NOMO-1 treated with DMSO at 0.1 percent for 48 hours (cell line): ENCODE results near the gene PDS5B.
"Not testable (repeated sequence)": the region's sequence is repeated elsewhere in the genome, so short reads cannot be mapped to it uniquely, and the experiment has no call there.

ENCODE experiments used
- DNase-seq: peaks from one replicate; lab custom pipeline; 2025; ENCODE audit not compliant: unreplicated experiment; lab: John Stamatoyannopoulos, UW

PDS5B gene

DNA sequence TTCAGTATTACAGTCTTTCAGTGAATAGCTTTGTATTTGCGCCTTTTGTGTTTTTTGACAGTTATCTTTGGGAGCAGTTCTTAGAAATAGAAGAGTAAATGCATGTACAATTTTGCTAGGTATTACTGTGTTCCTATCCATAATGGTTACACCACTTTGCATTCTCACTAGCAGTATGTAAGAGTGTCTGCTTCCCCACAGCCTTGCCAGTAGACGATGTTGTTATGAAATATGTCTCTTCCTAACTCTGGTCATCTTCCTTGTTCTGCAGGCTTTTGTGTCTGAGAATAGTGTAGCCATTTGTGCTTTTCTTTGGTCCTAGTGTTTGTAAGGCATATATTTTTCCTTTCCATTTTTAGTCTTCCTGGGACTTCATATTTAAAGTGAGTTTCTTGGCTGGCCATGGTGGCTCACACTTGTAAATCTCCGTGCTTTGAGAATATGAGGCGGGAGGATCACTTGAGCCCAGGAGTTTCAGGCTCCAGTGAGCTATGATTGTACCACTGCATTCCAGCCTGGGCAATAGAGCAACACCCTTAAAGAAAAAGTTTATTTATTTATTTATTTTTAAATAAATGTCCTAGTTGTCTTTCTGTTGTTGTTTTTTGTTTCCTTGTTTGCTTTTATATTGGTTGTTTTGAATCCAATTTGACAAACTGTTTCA, 140.3 kb downstream of the PDS5B start:
- peak; percentile 49 for DNase-seq

DNA sequence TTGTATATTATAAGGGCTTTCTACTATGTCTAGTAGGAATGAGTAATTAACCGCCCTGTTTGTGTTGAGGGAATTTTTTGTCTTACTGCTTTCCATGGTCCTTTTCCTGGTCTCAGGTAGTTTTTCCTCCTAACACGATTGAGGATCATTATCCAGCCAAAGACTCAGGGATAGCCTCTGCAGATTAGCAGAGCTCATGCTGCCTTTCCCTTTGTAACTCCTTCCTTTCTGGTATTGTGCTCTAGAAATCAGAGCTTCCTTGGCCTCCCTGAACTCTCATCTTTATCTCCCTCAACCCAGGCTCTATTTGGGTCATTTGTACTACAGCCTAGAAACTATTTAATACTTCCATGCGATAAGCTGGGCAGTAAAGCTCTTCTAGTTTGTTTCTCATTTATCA, 142.1 kb downstream of the PDS5B start:
- no peak for DNase-seq

DNA sequence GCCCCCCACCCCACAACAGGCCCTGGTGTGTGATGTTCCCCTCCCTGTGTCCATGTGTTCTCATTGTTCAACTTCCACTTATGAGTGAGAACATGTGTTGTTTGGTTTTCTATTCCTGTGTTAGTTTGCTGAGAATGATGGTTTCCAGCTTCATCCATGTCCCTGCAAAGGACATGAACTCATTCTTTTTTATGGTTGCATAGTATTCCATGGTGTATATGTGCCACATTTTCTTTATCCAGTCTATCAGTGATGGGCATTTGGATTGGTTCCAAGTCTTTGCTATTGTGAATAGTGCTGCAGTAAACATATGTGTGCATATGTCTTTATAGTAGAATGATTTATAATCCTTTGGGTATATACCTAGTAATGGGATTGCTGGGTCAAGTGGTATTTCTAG, 142.8 kb downstream of the PDS5B start:
- not testable (repeated sequence) for DNase-seq

DNA sequence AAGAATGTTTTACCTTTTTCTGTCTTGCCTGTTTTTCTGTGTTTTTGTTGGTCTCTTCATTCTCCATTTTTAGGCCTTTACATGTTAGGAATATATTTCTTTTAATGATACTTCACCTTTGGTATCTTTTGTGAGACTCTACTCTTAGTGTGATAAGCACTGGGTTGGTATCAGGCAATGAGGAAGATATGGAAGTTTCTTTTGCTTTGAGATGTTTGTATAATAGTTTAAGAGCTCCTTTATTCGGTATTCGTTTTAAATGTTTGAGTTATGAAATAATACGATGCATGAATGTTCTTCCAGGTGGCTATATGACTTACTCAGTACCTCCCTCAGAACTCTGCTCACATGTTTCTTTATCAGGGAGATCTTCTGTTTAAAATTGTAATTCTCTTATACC, 144.8 kb downstream of the PDS5B start:
- no peak for DNase-seq

DNA sequence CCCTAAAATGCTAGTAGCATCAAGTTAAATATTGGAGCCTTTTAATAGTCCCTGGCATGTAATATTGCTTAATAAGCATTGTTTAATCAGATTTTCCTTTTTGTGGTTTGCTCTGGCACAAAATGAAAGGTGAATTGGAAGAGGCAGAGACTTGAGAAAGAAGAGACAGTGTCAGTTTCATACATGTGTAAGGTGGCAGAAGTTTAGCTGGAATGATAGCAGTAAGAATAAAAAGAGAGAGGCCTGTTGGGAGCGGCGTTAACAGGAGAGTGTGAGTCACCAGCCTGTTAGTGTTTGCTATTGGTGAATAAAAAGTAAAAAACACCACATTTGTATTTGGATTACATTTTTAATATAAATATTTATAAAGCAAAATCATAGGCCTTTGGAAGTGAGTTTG, 145.3 kb downstream of the PDS5B start:
- no peak for DNase-seq

DNA sequence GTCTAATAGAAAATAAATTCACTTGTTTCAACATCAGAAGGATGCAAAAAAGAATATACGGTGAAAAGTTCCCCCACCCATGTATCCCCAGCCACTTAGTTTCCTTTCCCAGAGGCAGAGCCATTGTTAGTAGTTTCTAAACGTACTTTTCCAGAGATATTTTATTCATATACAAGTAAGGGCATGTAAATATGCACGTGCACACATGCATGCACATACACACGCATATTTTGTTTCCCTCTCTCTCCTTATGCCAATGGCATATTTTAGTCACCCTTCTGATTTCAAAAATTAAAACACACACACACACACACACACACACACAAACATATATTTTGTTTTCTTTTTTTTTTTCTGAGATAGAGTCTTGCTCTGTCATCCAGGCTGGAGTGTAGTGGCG, 147.4 kb downstream of the PDS5B start:
- DNase-seq, result no peak

DNA sequence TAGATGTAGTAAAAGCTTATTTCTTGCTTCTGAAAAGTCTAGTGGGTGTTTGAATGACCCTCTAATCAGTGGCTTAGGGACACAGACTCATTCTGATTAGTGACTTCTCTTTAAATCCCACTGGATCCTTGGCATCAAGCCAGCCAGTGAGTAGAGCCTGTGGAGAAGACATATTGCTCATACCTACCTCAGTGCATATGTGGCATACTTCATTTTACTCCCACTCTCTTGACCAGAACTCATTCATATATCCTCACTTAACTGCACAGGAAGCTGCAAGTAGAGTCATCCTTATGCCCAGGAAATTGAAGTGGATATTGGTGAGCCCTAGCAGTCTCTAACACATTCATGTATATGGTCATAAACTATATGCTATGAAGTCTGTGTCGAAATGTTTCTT, 148.3 kb downstream of the PDS5B start:
- no peak for DNase-seq

DNA sequence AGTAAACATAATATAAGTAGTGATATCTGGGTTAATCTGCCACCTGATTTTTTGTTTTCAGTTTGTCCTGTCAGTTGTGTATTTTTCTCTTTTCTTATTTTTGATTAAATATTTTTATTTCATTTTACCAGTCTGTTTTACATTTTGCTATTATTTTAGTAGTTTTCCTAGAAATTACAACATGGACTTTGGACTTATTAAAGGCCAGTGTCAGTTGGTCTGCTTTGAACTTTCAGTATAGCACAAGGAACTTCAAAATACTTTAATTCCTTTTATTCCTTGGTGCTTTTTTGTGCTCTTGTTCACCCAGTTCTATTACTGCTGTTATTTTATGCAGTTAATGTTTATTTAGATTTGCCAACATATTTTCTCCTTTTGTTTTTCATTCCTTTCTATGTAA, 149.6 kb downstream of the PDS5B start:
- no peak for DNase-seq

DNA sequence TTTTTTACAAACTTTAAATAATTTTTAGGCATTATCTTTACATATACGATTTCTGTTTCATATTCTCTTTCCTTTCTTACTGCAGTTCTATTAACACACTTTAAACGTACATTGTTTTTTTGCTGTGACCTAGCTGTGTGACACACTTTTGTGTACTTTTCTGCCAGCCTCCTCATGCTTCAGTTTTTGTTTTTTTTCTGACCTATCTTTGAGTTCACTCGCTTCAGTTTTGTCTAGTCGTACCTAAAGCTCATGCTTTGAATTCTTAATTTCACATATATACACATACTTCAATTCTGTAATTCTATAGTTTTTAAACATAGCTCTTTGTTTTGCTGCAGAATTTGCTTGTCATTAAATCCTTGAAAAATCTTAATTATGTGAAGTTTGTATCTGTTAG, 150.4 kb downstream of the PDS5B start:
- no peak for DNase-seq

DNA sequence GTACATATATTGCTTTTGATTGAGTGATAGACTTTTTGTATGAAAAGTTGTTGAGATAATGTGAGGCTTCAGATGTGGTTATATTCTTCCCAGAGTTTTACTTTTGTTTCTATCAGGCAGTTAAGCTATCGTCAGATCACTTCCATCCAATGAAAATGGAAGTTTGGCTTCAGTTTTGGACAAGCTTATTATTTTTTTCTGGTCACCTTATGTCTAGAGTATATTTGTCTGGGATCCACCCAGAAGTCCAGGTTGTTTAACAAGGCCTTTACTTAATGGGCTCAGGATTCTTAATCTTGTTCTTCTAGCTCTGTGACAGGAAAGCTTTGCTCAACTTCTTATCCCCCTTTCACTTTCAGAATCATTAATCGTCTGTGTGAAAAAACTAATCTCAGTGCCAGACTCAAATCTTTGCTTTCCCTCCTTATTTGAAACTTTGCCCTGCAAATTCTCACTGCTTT, 150.9 kb downstream of the PDS5B start:
- peak; percentile 11 for DNase-seq

DNA sequence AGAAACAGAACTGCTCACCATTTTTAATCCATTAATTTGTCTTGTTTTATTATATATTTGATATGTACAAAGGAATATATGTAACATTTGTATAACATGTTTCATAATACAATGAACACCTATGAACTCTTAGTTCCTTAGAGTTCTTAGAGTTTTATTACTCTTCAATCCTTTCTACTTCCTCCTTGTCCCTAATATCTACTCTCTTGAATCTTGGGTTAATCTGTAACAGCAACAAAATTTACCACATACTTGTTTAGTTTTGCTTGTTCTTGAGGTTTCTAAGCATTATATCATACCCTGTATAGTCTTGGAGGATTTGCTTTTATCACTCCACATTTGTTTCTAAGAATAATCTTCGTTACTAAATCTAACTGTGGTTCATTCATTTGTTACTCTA, 151.4 kb downstream of the PDS5B start:
- DNase-seq, result peak; percentile 25

DNA sequence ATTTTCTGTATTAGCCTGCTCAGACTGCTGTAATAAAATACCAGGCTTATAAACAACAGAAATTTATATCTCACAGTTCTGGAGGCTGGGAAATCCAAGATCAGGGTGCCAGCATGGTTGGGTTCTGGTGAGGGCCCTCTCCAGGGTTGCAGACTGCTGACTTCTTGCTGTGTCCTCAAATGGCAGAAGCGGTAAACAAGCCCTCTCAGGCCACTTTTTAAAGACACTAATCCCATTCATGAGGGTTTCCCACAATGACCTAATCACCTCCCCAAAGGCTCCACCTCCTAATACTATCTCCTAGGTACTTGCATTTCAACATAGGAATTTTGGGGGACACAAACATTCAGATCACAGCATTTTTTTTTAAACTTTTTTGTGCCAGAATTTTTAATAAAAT, 159.3 kb downstream of the PDS5B start:
- no peak for DNase-seq

DNA sequence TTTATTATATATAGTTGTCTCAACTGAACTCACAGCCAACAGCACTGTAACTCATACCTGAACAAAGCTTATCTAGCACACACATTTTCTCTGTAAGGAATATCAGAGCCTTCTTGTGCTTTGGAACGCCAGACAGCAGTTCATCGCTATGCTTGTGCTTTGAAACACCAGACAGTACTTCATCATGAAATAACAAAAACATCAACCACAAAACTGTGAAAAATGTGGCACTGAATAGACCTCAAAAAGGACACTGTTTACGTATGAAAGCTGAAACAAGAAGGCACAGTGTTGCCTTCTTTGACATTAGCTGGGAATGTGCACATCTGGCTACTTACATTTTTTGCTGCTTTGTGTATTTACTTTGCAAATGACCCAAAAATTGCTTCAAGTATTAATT, 160.2 kb downstream of the PDS5B start:
- DNase-seq, result no peak

DNA sequence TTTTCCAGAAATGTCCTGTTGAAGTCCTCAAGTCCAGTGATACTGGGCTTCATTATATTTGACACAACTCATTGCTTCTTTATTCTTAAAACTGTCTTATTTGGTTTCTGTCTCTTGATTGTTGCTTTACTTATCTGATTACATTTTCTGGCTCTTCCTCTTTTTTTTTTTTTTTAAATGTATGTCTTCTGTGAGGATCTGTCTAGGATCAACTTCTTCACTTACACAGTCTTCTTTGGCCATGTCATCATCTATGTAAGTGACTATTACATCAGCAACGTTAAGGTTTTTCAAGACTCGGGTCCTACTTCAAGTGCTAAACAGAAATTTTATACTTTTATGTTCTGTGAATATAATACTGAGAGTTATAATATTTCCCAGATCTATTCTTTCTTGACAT, 162.1 kb downstream of the PDS5B start:
- no peak for DNase-seq

DNA sequence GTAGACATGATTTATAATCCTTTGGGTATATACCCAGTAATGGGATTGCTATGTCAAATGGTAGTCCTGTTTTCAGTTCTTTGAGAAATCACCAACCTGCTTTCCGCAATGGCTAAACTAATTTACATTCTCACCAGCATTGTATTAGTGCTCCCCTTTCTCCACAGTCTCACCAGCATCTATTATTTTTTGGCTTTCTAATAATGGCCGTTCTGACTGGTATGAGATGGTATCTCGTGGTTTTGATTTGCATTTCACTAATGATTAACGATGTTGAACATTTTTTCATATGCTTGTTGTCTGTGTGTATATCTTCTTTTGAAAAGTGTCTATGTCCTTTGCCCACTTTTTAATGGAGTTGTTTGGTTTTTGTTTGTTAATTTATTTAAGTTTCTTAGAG, 165.1 kb downstream of the PDS5B start:
- DNase-seq, result no peak

DNA sequence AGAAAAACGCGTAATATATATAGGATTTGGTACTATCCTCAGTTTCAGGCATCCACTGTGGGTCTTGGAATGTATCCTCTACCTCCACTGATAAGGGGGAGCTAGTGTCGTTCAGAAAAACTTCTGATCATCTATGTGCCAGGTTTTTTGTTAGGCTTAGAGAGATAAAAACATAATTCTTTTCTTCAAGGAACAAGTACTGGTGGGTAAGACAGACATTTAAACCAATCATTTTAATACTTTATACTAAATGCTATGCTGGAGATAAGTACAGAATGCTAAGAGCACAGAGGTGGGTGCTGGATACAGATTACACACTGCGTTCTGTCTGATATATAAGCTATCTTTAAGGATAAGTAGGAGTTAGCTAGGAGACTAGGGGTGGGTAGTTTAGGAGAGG, 166.1 kb downstream of the PDS5B start:
- DNase-seq, result no peak

DNA sequence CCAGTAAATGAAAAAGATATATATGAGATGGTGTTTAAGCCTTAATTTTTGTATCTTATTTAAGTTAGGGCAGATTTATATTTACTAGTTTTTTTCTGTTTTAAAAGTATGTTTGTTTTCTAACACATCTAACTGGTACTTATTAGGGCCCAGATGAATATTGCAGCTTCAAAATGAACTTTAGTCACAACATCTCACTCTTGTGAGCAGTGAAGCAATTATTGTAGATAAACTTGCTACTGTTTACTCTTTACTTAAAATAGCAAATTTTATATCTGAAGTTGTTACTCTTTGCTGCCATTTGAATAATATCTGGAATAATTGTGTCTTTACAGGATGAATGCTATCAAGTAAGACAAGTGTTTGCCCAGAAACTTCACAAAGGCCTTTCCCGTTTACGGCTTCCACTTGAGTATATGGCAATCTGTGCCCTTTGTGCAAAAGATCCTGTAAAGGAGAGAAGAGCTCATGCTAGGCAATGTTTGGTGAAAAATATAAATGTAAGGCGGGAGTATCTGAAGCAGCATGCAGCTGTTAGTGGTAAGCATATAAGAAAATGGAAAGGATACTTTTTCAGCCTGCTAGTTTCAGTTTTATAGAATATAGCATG, 166.8 kb downstream of the PDS5B start:
- no peak for DNase-seq

DNA sequence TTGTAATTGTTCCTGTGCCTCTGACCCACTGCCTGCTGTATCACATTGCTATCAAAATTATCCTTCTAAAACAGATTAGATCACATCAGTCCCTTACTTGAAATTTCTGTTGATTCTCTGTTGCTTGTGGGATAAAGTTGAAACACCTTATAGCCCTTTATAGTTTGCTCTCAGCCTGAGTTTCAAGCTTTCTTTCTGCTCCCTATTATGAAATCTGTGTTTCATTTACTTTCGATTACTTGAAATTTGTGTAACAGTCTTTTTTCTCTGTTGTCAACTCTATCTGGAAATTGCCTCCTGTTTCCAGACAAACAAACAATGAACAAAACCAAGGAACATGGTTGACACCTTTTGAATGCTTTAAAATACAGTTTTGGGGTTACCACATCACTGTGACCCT, 167.9 kb downstream of the PDS5B start:
- DNase-seq, result no peak

DNA sequence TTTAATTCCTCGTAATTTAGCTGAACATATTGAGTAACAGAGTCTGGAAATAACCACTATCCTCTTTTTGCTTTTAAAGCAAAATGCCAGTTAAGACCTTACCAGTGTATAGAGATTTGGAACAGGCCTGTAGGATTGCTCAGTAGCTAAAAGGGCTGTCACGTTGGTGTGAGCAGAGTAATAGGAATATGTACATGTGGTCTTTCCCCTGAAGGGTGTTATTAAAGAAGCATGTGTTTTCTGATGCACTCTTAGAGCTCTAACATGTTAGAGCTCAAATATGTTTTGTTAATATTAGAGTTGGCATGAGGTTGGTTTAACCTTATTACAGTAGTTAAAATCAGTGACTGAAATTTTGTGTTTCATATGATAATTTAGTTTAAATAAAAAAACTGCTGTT, 172.9 kb downstream of the PDS5B start:
- DNase-seq, result no peak

DNA sequence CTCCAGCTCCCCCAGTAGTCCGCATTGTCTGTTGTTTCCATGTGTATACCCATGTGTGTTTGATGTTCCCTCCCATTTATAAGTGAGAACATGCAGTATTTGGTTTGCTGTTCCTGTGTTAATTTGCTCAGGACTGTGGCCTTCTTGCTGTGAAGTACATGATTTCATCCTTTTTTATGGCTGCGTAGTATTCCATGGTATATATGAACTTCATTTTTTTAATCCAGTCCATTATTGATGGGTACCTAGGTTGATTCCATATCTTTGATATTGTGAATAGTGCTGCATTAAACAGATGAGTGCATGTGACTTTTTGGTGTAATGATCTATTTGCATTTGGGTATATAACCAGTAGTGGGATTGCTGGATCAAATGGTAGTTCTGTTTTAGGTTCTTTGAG, 175.2 kb downstream of the PDS5B start:
- DNase-seq, result no peak

DNA sequence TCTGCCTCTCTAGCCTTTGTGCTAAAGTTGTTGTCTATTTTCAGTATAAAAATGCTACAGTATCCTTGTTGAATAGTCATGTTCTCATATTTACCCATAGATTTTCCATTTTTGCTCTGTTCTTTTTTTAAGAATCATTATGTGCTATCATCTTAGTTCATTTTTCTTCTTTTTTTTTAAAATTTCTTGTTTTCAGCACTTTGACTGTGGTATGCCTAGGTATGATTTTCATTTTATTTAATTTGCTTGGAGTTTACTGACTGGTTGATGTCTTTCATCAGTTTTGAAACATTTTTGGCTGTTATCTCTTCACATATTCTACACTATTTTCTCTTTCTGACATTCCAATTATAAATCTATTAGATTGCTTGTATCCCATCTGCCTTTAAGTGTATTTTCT, 192.9 kb downstream of the PDS5B start:
- DNase-seq, result no peak

DNA sequence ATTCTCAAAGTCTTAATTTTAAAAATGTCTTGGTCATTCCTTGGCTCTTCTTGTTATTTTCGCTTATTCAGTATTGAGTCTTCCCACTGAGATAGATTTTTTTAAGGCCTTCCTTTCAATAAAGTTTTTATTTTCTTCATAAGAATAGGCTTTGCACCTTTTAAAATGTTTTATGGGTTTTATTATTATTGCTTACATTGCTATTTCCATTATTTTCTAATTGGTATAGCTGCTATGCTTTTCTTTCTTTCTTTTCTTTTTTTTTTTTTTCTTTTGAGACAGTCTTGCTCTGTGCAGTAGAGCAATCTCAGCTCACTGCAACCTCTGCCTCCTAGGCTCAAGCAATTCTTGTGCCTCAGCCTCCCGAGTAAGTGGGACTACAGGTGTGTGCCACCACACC, 195.7 kb downstream of the PDS5B start:
- DNase-seq, result no peak

DNA sequence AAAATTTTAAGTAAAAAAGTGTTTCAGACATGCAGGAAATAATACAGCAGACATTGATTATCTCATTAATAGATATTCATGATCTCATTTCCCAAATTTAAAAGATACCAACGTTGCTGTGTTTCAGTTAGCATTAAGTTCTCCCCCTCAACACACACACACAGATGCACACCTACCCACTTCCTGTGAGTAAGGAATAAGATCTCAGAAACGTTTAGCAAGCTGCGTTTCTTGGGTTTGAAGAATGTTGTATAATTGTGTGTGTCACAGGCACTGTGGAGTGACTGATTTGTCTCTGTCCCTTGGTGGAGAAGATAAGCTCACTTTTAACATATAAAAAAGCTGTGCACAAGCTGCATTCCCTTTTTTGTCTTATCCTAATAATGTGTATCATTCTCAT, 196.8 kb downstream of the PDS5B start:
- DNase-seq, result no peak
